MCF 10A (cell line): ENCODE measurements around the gene SFXN4. TPM values are rescaled to one million over a fixed set of nuclear protein-coding genes. Genes with fewer than 3 reads are reported as not detected.
A peak's percentile ranks its signal among the peaks of the same experiment; 100 is the strongest.
"Not testable (repeated sequence)": the region's sequence is repeated elsewhere in the genome, so short reads cannot be mapped to it uniquely, and the experiment has no call there.

Source experiments
- BruUV-seq: library from RNA; stranded (reverse); fragments of 400-500 nt; replicated peaks from 2 replicates; lab custom pipeline; 2021; lab: Mats Ljungman, UMichigan
- CTCF ChIA-PET: fragments of 300-600 bp; sonication (Branson Sonifier 250); formaldehyde crosslinking; extraction: SDS; loops from one replicate; lab custom pipeline; 2021; ENCODE audit warnings: antibody characterized with exemption, inconsistent platforms; lab: Yijun Ruan, JAX
- POLR2A ChIA-PET: fragments of 300-600, 350-650 bp; sonication (Branson Sonifier 250); formaldehyde crosslinking; extraction: SDS; loops from one replicate; lab custom pipeline; 2020; ENCODE audit warnings: antibody characterized with exemption, inconsistent platforms; lab: Yijun Ruan, JAX
- DNase-seq: peaks from one replicate; pipeline ENCODE4 v3.0.0-alpha.2; 2018; ENCODE audit not compliant: unreplicated experiment
- H3K27ac Mint-ChIP-seq: one replicate; pipeline ENCODE4 v1.8.0; 2022; ENCODE audit warnings: mild to moderate bottlenecking, low read depth, mixed read lengths; ENCODE audit not compliant: unreplicated experiment
- H3K27me3 Mint-ChIP-seq: one replicate; pipeline ENCODE4 v1.8.0; 2022; ENCODE audit warnings: mixed read lengths; ENCODE audit not compliant: insufficient read depth, unreplicated experiment
- H3K36me3 Mint-ChIP-seq: one replicate; pipeline ENCODE4 v1.8.0; 2022; ENCODE audit warnings: mild to moderate bottlenecking, moderate library complexity, mixed read lengths; ENCODE audit not compliant: insufficient read depth, unreplicated experiment
- H3K4me1 Mint-ChIP-seq: one replicate; pipeline ENCODE4 v1.8.0; 2022; ENCODE audit warnings: mixed read lengths; ENCODE audit not compliant: insufficient read depth, unreplicated experiment
- H3K4me3 Mint-ChIP-seq: one replicate; pipeline ENCODE4 v1.8.0; 2022; ENCODE audit warnings: mild to moderate bottlenecking, moderate library complexity, mixed read lengths; ENCODE audit not compliant: unreplicated experiment
- H3K9me3 Mint-ChIP-seq: one replicate; pipeline ENCODE4 v1.8.0; 2022; ENCODE audit warnings: mixed read lengths; ENCODE audit not compliant: unreplicated experiment
- intact Hi-C: fragments of 100-400 bp; cut with micrococcal nuclease; formaldehyde crosslinking; loops from 2 replicates; pipeline ENCODE4 v1.14.1; 2022
- total RNA-seq: library from RNA; stranded (reverse); gene quantifications from 2 replicates; pipeline ENCODE4 v1.2.3, GENCODE V29; 2022
- TF ChIP-seq, protein P1 (sequence below): fragments of 200-600 bp; IDR thresholded peaks from one replicate; pipeline ENCODE4 v1.8.0; 2022; ENCODE audit warnings: antibody characterized with exemption, mild to moderate bottlenecking; ENCODE audit not compliant: unreplicated experiment

SFXN4 gene
- total RNA-seq, 1 experiment from 2014 or later = 44.7 TPM

DNA sequence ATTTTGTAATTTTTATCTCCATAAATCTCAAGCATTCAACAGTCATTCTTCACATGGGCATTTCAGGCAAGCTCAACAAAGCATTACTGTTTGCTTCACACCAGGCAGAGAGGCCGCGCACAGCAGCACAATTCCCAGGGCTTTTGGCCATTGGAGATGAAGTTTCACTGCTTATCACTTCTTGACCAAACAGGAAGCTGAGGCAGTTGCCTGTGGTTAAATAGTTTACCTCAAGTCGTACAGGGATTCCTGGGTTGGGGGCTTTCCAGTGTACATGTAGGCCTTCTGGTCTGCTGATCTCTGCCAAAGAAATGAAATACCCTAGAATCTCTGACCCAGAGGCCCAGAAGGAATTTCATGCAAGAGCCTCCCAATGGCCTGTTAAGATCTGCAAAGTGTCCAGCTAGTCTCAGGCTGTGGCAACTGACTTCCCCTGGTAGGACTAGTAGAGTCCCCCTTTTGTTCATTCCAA is 24.3 kb upstream of the SFXN4 start:
- Mint-ChIP-seq H3K27me3 (no peaks in the 10 kb centered on the region), H3K4me3 (no peak overlapping the region), H3K27ac (peak overlapping the region; percentile 73), H3K9me3 (no peaks in the 10 kb centered on the region), H3K4me1 (peaks cover 18% of the 10 kb centered on the region), H3K36me3 (no peaks in the 10 kb centered on the region)
- TF ChIP-seq, protein P1, sequence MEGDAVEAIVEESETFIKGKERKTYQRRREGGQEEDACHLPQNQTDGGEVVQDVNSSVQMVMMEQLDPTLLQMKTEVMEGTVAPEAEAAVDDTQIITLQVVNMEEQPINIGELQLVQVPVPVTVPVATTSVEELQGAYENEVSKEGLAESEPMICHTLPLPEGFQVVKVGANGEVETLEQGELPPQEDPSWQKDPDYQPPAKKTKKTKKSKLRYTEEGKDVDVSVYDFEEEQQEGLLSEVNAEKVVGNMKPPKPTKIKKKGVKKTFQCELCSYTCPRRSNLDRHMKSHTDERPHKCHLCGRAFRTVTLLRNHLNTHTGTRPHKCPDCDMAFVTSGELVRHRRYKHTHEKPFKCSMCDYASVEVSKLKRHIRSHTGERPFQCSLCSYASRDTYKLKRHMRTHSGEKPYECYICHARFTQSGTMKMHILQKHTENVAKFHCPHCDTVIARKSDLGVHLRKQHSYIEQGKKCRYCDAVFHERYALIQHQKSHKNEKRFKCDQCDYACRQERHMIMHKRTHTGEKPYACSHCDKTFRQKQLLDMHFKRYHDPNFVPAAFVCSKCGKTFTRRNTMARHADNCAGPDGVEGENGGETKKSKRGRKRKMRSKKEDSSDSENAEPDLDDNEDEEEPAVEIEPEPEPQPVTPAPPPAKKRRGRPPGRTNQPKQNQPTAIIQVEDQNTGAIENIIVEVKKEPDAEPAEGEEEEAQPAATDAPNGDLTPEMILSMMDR = no peak
- intact Hi-C loops = no loop called here
- BruUV-seq = no TSS peak
- POLR2A ChIA-PET = interaction anchor here (0.7 to 2.2 kb wide), 12 partner anchors 9 to 359 kb away, joined by 3 to 14 read pairs (median 4); partner anchors contain the start of genes DENND10, GRK5 and PRDX3
- CTCF ChIA-PET = interaction anchor here (0.5 to 3.5 kb wide), 8 partner anchors 9 to 528 kb away, joined by 3 to 21 read pairs (median 3); no protein-coding TSS in a partner anchor
- no peak for DNase-seq

DNA sequence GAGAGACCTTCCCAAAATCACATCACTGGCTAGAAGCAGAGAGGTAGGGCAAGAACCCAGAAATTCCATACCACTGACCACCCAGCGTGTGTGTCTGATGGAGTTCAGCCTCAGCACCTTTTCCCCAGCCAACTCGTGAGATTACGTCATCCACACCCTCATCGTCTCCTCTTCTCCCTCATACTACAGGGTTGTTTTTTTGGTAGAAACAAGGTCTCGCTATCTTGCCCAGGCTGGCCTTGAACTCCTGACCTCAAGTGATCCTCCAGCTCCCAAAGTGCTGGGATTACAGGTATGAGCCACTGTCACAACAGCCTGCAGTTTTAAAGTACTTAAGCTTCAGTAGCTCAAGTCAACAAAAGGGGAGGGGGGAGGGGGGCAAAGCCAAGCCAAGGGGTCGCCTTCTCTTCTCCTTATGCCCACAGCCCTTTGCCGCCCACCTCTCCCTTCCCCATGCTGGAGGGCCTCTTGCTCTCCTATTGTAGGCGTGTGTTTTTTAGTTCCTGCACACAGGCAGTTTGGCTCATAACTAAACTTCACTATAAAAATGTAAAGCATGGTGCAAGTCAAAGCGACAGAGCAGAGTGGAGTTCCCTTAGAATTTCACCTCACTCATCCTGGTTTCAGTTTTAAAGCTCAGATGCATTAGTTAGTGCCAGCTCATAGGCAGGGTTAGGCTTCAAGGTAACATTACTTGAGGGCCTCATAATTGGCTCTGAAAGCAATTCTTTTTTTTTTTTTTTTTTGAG is 18.3 kb upstream of the SFXN4 start:
- no peaks in the 10 kb centered on the region for H3K36me3 Mint-ChIP-seq
- CTCF ChIA-PET = interaction anchor here (0.6 to 1.3 kb wide), 2 partner anchors 16 to 42 kb away, joined by 3 to 5 read pairs; no protein-coding TSS in a partner anchor

DNA sequence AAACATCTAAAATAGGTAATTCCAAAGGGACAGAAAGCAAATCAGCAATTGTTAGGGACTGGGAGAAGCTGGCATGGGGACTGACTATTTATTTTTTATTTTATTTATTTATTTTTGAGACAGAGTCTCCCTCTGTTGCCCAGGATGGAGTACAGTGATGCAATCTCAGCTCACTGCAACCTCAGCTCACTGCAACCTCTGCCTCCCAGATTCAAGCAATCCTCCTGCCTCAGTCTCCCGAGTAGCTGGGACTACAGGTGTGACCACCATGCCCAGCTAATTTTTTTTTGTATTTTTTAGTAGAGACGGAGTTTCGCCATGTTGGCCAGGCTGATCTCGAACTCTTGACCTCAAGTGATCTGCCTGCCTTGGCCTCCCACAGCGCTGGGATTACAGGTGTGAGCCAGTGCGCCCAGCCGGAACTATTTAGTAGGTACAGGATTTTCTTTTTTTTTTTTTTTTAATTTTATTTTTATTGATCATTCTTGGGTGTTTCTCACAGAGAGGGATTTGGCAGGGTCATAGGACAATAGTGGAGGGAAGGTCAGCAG is 15.4 kb upstream of the SFXN4 start:
- H3K4me3 Mint-ChIP-seq, H3K27me3 Mint-ChIP-seq, BruUV-seq, H3K36me3 Mint-ChIP-seq, H3K4me1 Mint-ChIP-seq, H3K27ac Mint-ChIP-seq, DNase-seq, intact Hi-C loops, H3K9me3 Mint-ChIP-seq: not testable (repeated sequence)
- POLR2A ChIA-PET = interaction anchor here (0.7 to 1.5 kb wide), 3 partner anchors 9 to 405 kb away, joined by 3 to 13 read pairs (median 5); no protein-coding TSS in a partner anchor
- CTCF ChIA-PET = interaction anchor here (0.8 kb wide), 1 partner anchor 9 kb away, joined by 3 read pairs; no protein-coding TSS in a partner anchor

More for the DNA sequence above, 18.3 kb upstream of the SFXN4 start:
- POLR2A ChIA-PET = no interaction called here
- Mint-ChIP-seq H3K4me3 (no peak overlapping the region), H3K4me1 (no peaks in the 10 kb centered on the region), H3K27ac (no peak overlapping the region), H3K9me3 (no peaks in the 10 kb centered on the region), H3K27me3 (no peaks in the 10 kb centered on the region)
- no peak for DNase-seq
- intact Hi-C loops = no loop called here
- BruUV-seq = no TSS peak
- TF ChIP-seq, protein P1 = no peak

DNA sequence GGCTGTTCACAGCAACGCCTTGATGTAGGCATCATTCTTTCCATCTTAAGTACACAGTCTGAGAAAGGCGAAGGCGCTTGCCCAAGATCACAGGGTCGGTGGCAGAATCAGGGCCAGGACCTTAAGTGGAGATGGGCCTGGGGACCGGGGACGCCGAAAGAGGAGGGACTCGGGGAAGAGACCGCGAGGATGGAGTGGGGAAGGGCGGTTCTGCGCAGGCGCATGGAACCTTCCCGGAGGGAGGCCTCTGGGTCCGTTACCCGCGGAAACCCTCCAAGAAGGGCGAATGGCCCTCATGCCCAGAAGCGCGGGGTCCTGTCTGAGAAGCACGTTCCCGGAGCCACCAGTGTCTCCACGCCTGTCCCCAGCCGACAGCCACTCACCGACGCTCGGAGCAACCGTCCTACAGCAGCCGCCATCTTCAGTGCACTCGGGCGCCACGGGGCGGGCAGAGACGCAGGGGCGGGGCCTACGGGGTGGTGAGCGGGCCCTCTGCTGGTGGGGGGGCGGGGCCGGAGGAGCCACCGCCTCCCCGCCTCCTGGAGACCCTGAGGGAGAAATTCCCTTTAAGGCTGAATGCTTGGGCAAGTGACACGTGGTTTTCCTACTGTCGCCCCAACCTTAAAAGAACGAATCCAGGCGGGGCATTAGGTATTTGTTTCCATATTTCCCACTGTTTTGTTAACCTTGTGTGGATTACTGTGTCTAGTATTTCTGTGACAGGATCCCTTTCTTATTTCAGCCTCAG is 13.0 kb upstream of the SFXN4 start, which contains the start of gene PRDX3:
Gene PRDX3, minus strand, starts transcription at position 441 of the 748 bp plus-strand sequence. Its CDS starts 22 bp downstream, at position 419.
- H3K9me3 Mint-ChIP-seq = no peaks in the 10 kb centered on the region
- ChIA-PET POLR2A (interaction anchor here (0.6 to 1.4 kb wide), 9 partner anchors 9 to 99 kb away, joined by 3 to 6 read pairs (median 4); partner anchors contain the start of gene GRK5), CTCF (interaction anchor here (0.7 kb wide), 1 partner anchor 1452 kb away, joined by 3 read pairs; no protein-coding TSS in a partner anchor)
- peak; percentile 88 for DNase-seq
- intact Hi-C loops = no loop called here
- H3K36me3 Mint-ChIP-seq = peaks cover 15% of the 10 kb centered on the region
- TF ChIP-seq, protein P1 = peak; percentile 10
- H3K27me3 Mint-ChIP-seq = no peaks in the 10 kb centered on the region
- peak within 1 kb of the TSS; percentile 85 for H3K4me3 Mint-ChIP-seq
- BruUV-seq = TSS peak; percentile 79
- peaks cover 11% of the 10 kb centered on the region for H3K4me1 Mint-ChIP-seq
- peak within 1 kb of the TSS; percentile 89 for H3K27ac Mint-ChIP-seq
